HG03139 (cell line): Measurements from ENCODE around the gene MAGT1.
"Not testable (repeated sequence)": the region's sequence is repeated elsewhere in the genome, so short reads cannot be mapped to it uniquely, and the experiment has no call there.

Source experiments
- ATAC-seq: cut with Tn5 transposase; IDR thresholded peaks from one replicate; pipeline ENCODE4 v1.9.1; 2021; ENCODE audit not compliant: unreplicated experiment

MAGT1 gene

DNA sequence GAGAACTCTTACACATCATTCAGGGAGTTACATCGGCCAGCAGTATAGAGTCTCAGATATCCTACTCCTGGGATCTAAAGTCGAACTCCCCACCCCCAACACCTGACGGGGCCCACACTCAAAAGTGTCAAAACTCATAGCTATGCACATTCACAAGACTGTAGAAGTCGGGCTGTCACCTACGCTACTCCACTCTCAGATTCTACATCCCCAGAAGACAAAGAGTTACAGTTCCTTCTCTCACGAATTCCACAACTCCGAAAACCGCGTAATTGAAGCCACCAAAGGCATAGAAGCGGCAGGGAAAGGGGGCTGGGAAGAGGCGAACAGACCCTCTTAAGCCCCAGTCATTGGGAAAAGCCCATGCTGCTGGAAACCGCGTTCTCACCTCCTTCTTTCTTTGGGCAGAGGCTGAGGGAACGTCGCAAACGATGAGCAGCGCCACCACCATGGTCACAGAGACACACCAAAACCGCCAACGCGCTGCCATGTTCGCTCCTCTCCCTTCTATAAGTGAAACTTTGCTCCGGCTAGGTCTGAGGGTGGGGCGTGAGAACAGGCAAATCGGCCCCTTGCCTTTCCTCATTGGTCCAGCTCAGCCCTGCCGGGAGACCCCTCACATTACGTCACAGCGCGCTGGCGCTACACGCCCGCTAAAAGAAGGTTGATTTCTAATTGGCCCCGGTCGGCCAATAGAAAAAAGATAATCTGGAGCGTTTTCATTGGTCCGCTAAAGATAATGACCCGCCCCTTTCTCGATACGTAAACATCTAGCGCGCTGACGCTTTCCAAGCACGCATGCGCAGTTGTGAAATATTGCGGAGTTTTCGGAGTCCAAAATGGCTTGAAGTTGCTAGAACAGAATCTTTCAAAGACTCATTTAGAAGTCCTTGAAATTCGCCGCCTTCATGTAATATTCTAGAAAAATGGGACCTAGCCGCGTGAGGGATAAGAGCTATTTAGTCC lies at the start of gene MAGT1:
TSS of gene MAGT1 (minus strand) at position 515 of the 966 bp plus-strand sequence. CDS start at position 490, 25 bp downstream.
- peak; percentile 91 for ATAC-seq

GRCh38 chrX:77945031-77945430 lies 49.8 kb upstream of the MAGT1 start:
- ATAC-seq: not testable (repeated sequence)

DNA sequence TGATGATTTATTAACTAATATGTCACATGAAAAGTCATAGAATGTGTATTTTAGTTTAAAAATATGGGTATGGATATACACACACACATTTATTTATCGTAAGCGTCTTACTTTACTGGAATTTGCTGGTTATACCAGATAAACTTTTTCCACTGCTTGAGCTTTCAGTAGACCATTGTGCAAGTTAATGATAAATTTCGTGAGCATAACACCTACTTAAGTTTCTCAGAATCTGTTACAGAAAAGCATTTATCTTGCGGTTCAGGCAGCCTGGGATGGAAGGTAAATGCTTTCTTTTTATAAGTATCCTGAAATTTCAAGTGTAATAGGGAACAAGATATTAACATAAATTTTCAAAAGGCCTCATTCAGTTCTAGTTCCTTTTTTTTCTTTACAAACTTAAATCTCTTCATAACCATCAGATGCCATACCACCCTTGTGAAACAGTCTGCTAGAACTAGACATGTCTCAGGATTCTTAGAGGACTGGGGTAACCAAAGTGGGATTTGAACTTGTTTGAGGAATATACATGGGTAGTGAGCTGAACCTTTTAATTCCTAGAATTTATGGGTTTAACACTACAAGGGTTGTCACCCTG lies 42.9 kb upstream of the MAGT1 start:
- no peak for ATAC-seq

- ATAC-seq: no peak
Measured at GRCh38 chrX:77937291-77937690, 42.1 kb upstream of the MAGT1 start.

DNA sequence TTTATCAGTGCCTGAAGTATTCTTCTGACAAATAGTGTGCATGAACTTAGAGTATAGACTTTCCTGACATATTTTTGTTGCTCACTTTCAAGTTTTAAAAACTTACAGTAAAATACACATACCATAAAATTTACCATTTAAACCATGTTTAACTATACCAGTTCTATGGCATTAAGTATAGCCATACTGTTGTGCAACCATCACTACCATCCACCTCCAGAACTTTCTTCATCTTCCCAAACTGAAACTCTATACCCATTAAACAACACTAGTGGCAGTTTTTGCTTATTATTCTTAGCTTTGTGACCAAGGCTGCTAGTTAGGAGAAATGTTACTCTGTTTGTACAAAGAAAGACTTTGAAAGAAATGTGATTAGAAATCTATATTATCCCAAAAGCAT lies 41.1 kb upstream of the MAGT1 start:
- no peak for ATAC-seq

- ATAC-seq: no peak
Measured at GRCh38 chrX:77935886-77936285, 40.7 kb upstream of the MAGT1 start.

DNA sequence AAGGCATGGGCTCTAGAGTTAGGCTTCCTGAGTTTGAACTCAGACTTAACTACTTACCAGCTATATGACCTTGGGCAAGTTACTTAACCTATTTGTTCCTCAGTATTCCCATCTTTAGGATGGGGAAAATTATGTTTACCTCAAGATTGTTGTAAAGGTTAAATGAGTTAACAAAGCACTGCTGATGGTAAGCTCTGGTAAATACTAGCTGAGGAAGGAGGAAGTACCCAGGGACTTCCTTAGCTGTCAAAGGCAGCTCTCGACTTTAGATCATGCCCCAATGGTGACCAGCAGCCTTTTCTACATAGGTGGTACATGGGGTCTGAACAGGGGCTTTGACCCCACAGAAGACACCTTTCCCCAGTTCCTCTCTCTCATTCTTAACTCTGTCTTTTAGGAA lies 35.3 kb upstream of the MAGT1 start:
- no peak for ATAC-seq

DNA sequence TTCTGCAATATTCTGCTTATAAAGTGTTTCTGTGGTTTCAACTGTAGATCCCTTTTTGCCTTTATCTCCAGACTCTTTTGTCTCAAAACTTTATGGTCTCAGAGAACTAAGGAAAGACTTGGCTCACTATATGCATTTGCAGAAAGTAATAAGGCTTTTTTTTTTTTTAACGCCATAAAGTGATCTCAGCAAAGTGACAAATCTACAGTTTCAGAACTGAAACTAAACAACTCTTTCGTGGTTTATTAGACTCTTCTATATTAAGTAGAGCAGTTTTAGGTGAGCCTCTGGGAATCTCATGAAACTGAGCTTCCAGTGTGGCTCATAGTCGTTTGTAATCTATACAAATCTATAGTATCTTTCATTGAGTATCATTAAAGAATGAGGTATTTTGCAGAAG lies 30.5 kb upstream of the MAGT1 start:
- no peak for ATAC-seq

GRCh38 chrX:77924320-77924859 lies 29.2 kb upstream of the MAGT1 start:
- no peak for ATAC-seq

GRCh38 chrX:77922787-77923186 lies 27.6 kb upstream of the MAGT1 start:
- ATAC-seq: no peak

- ATAC-seq: not testable (repeated sequence)
Measured at GRCh38 chrX:77919370-77919769, 24.1 kb upstream of the MAGT1 start.

- no peak for ATAC-seq
Measured at GRCh38 chrX:77918568-77918967, 23.3 kb upstream of the MAGT1 start.

GRCh38 chrX:77917294-77917933 lies 22.2 kb upstream of the MAGT1 start:
- ATAC-seq: no peak

DNA sequence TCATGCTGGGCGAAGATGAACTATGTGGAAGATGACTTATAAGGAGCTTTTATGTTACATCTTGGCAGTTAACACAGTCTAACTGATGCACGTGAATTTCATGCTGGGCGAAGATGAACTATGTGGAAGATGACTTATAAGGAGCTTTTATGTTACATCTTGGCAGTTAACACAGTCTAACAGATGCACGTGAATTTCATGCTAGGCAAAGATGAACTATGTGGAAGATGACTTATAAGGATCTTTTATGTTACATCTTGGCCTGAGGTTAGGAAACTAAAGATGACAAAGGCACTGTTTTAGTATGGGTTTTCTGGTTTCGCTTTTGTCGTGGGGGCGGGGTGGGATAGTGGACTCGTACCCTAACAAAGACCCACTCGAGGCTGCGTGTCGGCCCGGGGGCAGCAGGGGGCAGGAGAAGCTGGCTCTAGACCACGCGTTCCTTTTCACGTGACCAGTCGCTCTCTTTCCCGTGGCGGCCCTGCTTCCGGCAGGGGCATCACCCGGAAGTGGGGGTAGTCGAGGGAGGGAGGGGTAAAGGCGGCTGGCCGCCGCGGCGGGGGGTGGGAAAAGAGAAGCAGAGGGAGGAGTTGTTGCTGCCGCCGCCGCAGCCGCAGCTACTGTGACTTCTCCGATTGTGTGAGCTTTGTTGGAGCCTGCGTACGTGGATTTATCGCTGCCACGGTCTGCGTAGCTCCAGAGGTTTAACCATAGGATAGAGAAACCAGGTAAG lies 15.0 kb upstream of the MAGT1 start, which contains the start of gene ATP7A:
TSS of gene ATP7A (plus strand) at position 586 of the 733 bp plus-strand sequence. CDS start 60,949 bp downstream, outside the sequence.
- ATAC-seq: peak; percentile 95

GRCh38 chrX:77901506-77901905 lies 6.3 kb upstream of the MAGT1 start:
- no peak for ATAC-seq

DNA sequence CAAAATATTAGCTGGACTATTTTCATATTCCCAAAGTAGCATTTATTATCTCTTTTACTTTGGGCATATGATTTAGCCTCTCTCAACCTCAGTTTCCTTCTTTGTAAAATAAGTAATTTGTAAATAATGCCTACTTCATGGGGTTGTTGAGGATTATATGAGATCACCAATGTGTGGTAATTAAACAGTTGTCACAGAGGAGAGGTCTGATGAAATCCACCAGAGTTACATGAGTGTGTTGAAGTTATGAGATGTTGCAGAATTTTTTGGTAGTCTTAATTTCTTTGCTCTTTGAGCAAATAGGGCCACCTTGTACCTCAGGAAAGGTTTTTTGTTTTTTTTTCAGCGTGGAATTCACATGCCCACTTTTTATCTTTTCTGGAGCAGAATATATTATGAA lies 5.5 kb upstream of the MAGT1 start:
- no peak for ATAC-seq

DNA sequence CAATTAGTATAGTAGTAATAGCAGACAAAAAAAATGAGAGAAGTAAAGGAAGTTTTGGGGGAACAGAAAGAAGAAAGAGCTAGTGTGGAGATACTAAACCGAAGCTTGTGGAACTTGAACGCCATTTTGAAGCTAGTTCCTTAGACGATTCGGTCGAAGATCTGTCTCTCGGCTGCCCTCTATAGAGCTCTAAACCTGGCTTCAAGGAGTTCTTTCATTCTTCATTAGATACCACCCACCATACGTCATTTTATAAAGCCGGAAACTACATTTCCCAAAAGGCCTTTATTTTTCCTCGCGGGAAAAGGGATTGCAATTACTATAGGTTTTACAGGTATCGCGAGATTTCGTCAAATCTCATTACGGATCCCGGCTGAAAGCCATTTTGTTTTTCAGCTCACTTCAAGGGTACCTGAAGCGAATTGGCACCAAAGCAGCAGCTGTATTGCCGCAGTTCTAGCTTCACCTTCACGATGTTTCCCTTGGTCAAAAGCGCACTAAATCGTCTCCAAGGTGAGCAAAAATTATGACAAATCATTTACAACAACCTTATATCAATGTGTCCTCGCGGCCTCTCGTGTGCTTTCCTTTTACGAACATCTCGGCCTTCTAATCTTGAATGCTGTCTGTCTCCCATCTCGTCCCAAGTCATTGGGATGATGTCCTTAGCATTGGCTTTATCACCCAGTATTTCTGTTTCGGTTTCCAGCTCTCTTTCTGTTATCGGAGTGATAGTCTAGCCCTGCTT lies 4.0 kb upstream of the MAGT1 start, which contains the start of gene COX7B:
TSS of gene COX7B (plus strand) at position 388 of the 748 bp plus-strand sequence. CDS start at position 474, 86 bp downstream.
- ATAC-seq: peak; percentile 49

DNA sequence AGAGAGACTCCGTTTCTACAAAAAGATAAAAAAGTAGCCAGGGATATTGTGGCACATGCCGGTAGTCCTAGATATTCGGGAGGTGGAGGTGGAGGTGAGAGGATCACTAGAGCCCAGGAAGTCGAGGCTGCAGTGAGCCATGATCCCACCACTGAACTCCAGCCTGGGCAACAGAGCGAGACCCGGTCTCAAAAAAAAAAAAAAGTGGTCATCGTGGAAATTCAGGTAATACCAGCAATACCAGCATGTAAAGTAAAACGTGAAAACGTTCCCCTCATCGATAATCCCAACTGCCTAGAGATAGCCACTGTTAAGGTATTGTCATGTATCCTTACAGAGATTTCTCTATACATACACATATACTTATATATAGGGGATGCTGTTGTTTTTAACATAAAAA lies 1.5 kb downstream of the MAGT1 start:
- ATAC-seq: no peak

DNA sequence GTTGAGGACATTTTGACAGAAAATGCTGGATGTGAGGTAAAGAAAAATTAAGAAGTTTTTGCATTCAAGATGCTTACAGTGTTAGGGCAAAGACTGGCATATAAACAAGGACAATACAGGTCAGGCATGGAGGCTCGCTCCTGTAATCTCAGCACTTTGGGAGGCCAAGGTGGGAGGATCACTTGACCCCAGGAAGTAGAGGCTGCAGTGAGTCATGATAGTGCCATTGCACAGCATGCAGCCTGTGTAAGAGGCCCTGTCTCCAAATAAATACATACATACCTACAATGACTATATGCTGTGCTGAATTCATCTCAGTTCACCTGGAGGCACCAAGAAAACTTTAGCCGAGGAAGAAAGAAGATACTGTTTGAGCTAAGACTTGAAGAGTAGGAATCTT lies 2.3 kb downstream of the MAGT1 start:
- ATAC-seq: no peak

GRCh38 chrX:77881418-77881817 lies 13.8 kb downstream of the MAGT1 start:
- not testable (repeated sequence) for ATAC-seq
